H1 (cell line): ENCODE measurements around the gene CXCL9. TPM values are rescaled to one million over a fixed set of nuclear protein-coding genes. Genes with fewer than 3 reads are reported as not detected.

Experiments
- CTCF ChIA-PET: fragments of 300-600 bp; sonication (Branson Sonifier 250); formaldehyde crosslinking; loops from one replicate; lab custom pipeline; 2021; ENCODE audit not compliant: partially characterized antibody; lab: Charles Lee
- POLR2A ChIA-PET: fragments of 300-600 bp; sonication (Branson Sonifier 250); formaldehyde crosslinking; loops from one replicate; lab custom pipeline; 2021; ENCODE audit warnings: inconsistent platforms; ENCODE audit not compliant: partially characterized antibody; lab: Charles Lee
- DNase-seq, 2 experiments: peaks; one replicate each; pipeline versions ENCODE4 v3.0.0 to v3.0.0-alpha.2; 2010 to 2022; ENCODE audit warnings: low spot score in 2 of 2, low read depth in 1 of 2, mixed read lengths in 1 of 2
- FAIRE-seq: peaks from 2 replicates; lab custom pipeline; 2011; peaks lifted over from hg19 to GRCh38; lab: Jason Lieb, UNC
- H2AFZ ChIP-seq: 2 replicates; pipeline ENCODE4 v1.8.1; 2012; ENCODE audit warnings: low read length, inconsistent platforms
- H2AK5ac ChIP-seq: 2 replicates; pipeline ENCODE4 v1.6.1; 2013; ENCODE audit warnings: low read depth, low read length
- H2BK120ac ChIP-seq: replicated peaks from 2 replicates; pipeline ENCODE3; 2013; ENCODE audit warnings: low read depth, low read length, inconsistent platforms
- H2BK12ac ChIP-seq: 2 replicates; pipeline ENCODE4 v1.6.1; 2013; ENCODE audit warnings: low read depth, low read length
- H2BK15ac ChIP-seq: 2 replicates; pipeline ENCODE4 v1.6.1; 2013; ENCODE audit warnings: low read length
- H2BK20ac ChIP-seq: 2 replicates; pipeline ENCODE4 v1.6.1; 2013; ENCODE audit warnings: low read length
- H2BK5ac ChIP-seq: 2 replicates; pipeline ENCODE4 v1.6.1; 2013; ENCODE audit warnings: low read depth, low read length
- H3K14ac ChIP-seq: 2 replicates; pipeline ENCODE4 v1.6.1; 2013; ENCODE audit warnings: inconsistent platforms; ENCODE audit not compliant: insufficient read length
- H3K18ac ChIP-seq: 2 replicates; pipeline ENCODE4 v1.6.1; 2013; ENCODE audit warnings: low read length; ENCODE audit errors: extremely low read depth
- H3K23ac ChIP-seq: 2 replicates; pipeline ENCODE4 v1.6.1; 2013; ENCODE audit warnings: inconsistent platforms; ENCODE audit not compliant: insufficient read length
- H3K23me2 ChIP-seq: 2 replicates; pipeline ENCODE4 v1.6.1; 2013; ENCODE audit warnings: low read depth, low read length
- H3K27ac ChIP-seq: 2 replicates; pipeline ENCODE4 v1.6.1; 2011; ENCODE audit warnings: low read depth, low read length, inconsistent platforms
- H3K27me3 ChIP-seq, 4 experiments: replicated peaks in 1 of 4; 1 replicate in 1 of 4; 2 replicates in 3 of 4; pipeline versions ENCODE4 v1.6.1 to v1.8.1; 2011 to 2013; ENCODE audit warnings: low read length in 3 of 4, mild to moderate bottlenecking in 3 of 4, inconsistent platforms in 2 of 4, mixed read lengths in 2 of 4, moderate library complexity in 1 of 4; ENCODE audit not compliant: control insufficient read depth in 3 of 4, insufficient read depth in 3 of 4; ENCODE audit errors: extremely low read depth in 1 of 4
- H3K36me3 ChIP-seq, 4 experiments: 2 replicates each; pipeline versions ENCODE4 v1.6.1 to v1.8.1; 2011 to 2013; ENCODE audit warnings: mild to moderate bottlenecking in 4 of 4, low read length in 3 of 4, moderate library complexity in 2 of 4, control low read depth in 1 of 4, inconsistent platforms in 1 of 4; ENCODE audit not compliant: insufficient read depth in 4 of 4, control insufficient read depth in 2 of 4
- H3K4ac ChIP-seq: replicated peaks from 2 replicates; pipeline ENCODE3; 2013; ENCODE audit warnings: low read length, low read depth, mixed read lengths, inconsistent platforms; ENCODE audit not compliant: insufficient read length
- H3K4me1 ChIP-seq, 4 experiments: replicated peaks in 1 of 4; 1 replicate in 1 of 4; 2 replicates in 3 of 4; pipeline versions ENCODE4 v1.6.1 to v1.8.1; 2011 to 2013; ENCODE audit warnings: low read length in 3 of 4, inconsistent platforms in 2 of 4, mixed read lengths in 1 of 4; ENCODE audit not compliant: insufficient read depth in 4 of 4, control insufficient read depth in 3 of 4
- H3K4me2 ChIP-seq, 2 experiments: 2 replicates each; pipeline versions ENCODE4 v1.6.1 to v1.8.1; 2011 to 2013; ENCODE audit warnings: low read depth in 2 of 2, low read length in 2 of 2, control low read depth in 1 of 2, inconsistent platforms in 1 of 2, mild to moderate bottlenecking in 1 of 2; ENCODE audit not compliant: insufficient read depth in 1 of 2
- H3K4me3 ChIP-seq, 4 experiments: fragments of 200-600, 300-600 bp in 1 of 4; sonication (generic), shearing (Covaris generic), sonication (Bioruptor Twin) in 1 of 4; 2 replicates each; pipeline versions ENCODE4 v1.5.1 to v1.8.1; 2011 to 2016; ENCODE audit warnings: low read length in 4 of 4, low read depth in 3 of 4, control low read depth in 2 of 4, inconsistent platforms in 2 of 4, mild to moderate bottlenecking in 2 of 4, mixed read lengths in 1 of 4, moderate library complexity in 1 of 4; ENCODE audit not compliant: insufficient read depth in 2 of 4; ENCODE audit errors: extremely low read depth in 1 of 4
- H3K56ac ChIP-seq: replicated peaks from 2 replicates; pipeline ENCODE3; 2013; ENCODE audit warnings: low read depth, mild to moderate bottlenecking, mixed read lengths, low read length, inconsistent platforms; ENCODE audit not compliant: insufficient read length
- H3K79me1 ChIP-seq: 2 replicates; pipeline ENCODE4 v1.6.1; 2013; ENCODE audit warnings: low read depth, low read length, control low read depth
- H3K79me2 ChIP-seq, 2 experiments: 2 replicates each; pipeline versions ENCODE4 v1.6.1 to v1.8.1; 2012 to 2013; ENCODE audit warnings: low read length in 2 of 2, mild to moderate bottlenecking in 2 of 2, inconsistent platforms in 1 of 2; ENCODE audit not compliant: insufficient read depth in 2 of 2, control insufficient read depth in 1 of 2
- H3K9ac ChIP-seq, 4 experiments: replicated peaks in 1 of 4; 1 replicate in 1 of 4; 2 replicates in 3 of 4; pipeline versions ENCODE4 v1.6.1 to v1.8.1; 2011 to 2013; ENCODE audit warnings: low read depth in 3 of 4, low read length in 3 of 4, control low read depth in 2 of 4, mild to moderate bottlenecking in 2 of 4, moderate library complexity in 2 of 4, inconsistent platforms in 1 of 4; ENCODE audit errors: extremely low read depth in 1 of 4
- H3K9me3 ChIP-seq, 2 experiments: 2 replicates each; pipeline versions ENCODE4 v1.6.1 to v1.8.1; 2012 to 2013; ENCODE audit warnings: mild to moderate bottlenecking in 2 of 2, moderate library complexity in 2 of 2, control low read depth in 1 of 2, inconsistent platforms in 1 of 2, low read depth in 1 of 2, low read length in 1 of 2, mixed read lengths in 1 of 2; ENCODE audit not compliant: insufficient read depth in 2 of 2
- H4K20me1 ChIP-seq, 2 experiments: replicated peaks in 1 of 2; 2 replicates each; pipeline versions ENCODE3 to v1.8.1; 2011 to 2013; ENCODE audit warnings: inconsistent platforms in 2 of 2, low read length in 2 of 2, mild to moderate bottlenecking in 1 of 2; ENCODE audit not compliant: insufficient read depth in 2 of 2, control insufficient read depth in 1 of 2
- H4K5ac ChIP-seq: 2 replicates; pipeline ENCODE4 v1.6.1; 2013; ENCODE audit warnings: low read length, low read depth, mixed read lengths, inconsistent platforms; ENCODE audit not compliant: insufficient read length
- H4K8ac ChIP-seq: 2 replicates; pipeline ENCODE4 v1.8.0; 2013; ENCODE audit warnings: mild to moderate bottlenecking, moderate library complexity, low read length, inconsistent platforms; ENCODE audit not compliant: insufficient read depth; ENCODE audit errors: extremely low read depth
- H4K91ac ChIP-seq: replicated peaks from 2 replicates; pipeline ENCODE3; 2013; ENCODE audit warnings: low read length, mixed read lengths, inconsistent platforms; ENCODE audit not compliant: insufficient read length
- CREB1 ChIP-seq: IDR thresholded peaks from 2 replicates; pipeline ENCODE4 v1.6.1; 2012; ENCODE audit warnings: inconsistent platforms
- GABPA ChIP-seq: IDR thresholded peaks from 2 replicates; pipeline ENCODE4 v1.6.1; 2011; ENCODE audit warnings: mild to moderate bottlenecking, low read length, moderate library complexity, borderline replicate concordance; ENCODE audit not compliant: insufficient read depth
- RNF2 ChIP-seq: fragments of 200-900, 300-1000 bp; sonication (generic); IDR thresholded peaks from 2 replicates; pipeline ENCODE4 v1.7.1; 2016; ENCODE audit warnings: borderline replicate concordance, low read depth, mild to moderate bottlenecking, antibody characterized with exemption, low read length; ENCODE audit not compliant: poor library complexity, severe bottlenecking; ENCODE audit errors: missing control alignments
- SIX5 ChIP-seq: IDR thresholded peaks from 2 replicates; pipeline ENCODE4 v1.6.1; 2011; ENCODE audit warnings: mild to moderate bottlenecking, low read depth, low read length
- WGBS, 2 experiments: shearing (Covaris generic) in 1 of 2; methylation state at CpG; one replicate each; pipeline versions ENCODE4 v1.1.6 to v1.1.7; 2013 to 2015; ENCODE audit warnings: low lambda C conversion rate in 2 of 2, mixed read lengths in 2 of 2, inconsistent platforms in 1 of 2, low coverage in 1 of 2, missing lambda C conversion rate in 1 of 2; ENCODE audit not compliant: insufficient replicate concordance in 2 of 2, insufficient coverage in 1 of 2, insufficient read length in 1 of 2; ENCODE audit errors: extremely low coverage in 1 of 2, missing lambda C conversion rate in 1 of 2; 5-methylcytosine and 5-hydroxymethylcytosine counted together
- polyA plus RNA-seq, 7 experiments: library from polyadenylated mRNA; depleted of rRNA in 3 of 7; stranded (reverse) in 5 of 7; unstranded in 2 of 7; fragments of >200 nt in 5 of 7; fragments of 200-250 nt in 2 of 7; gene quantifications; 1 replicate in 5 of 7; 2 replicates in 1 of 7; 4 replicates in 1 of 7; pipeline versions ENCODE4 v1.2.1 to v1.2.3, GENCODE V29; 2011 to 2013; ENCODE audit warnings: missing spikeins in 2 of 7, mixed read lengths in 2 of 7
- total RNA-seq: library from RNA; stranded (reverse); fragmentation: NEBNext Ultra II Directional; extraction: Animal tissue kit (Norgen Biotek cat#: 25700); gene quantifications from 2 replicates; pipeline ENCODE4 v1.2.1, GENCODE V29; 2021

The CXCL9 gene
- total and polyA plus RNA-seq, 2 of the 8 experiments (the other 6 are each of a cell fraction or from before 2014, with no cell fraction given): not detected

GRCh38 chr4:75997946-75998345, 9.4 kb downstream of the CXCL9 start:
- no peak overlapping the region for H4K8ac ChIP-seq
- H3K79me2 ChIP-seq: no peaks in the 10 kb centered on the region
- no peak overlapping the region for H2BK15ac ChIP-seq
- no peak overlapping the region for H3K4me3 ChIP-seq
- H4K91ac ChIP-seq: no peak overlapping the region
- no peak overlapping the region for H2AFZ ChIP-seq
- POLR2A ChIA-PET: no interaction called here
- CTCF ChIA-PET: interaction anchor here (2.7 to 7.2 kb wide), 4 partner anchors 56 to 91 kb away, joined by 25 to 89 read pairs (median 58); no protein-coding TSS in a partner anchor
- H3K36me3 ChIP-seq: no peaks in the 10 kb centered on the region
- no peak overlapping the region for H2AK5ac ChIP-seq
- H2BK12ac ChIP-seq: no peak overlapping the region
- no peak overlapping the region for H3K14ac ChIP-seq
- H2BK120ac ChIP-seq: no peak overlapping the region
- H2BK5ac ChIP-seq: no peak overlapping the region
- no peak overlapping the region for H3K9ac ChIP-seq
- H3K4me2 ChIP-seq: no peak overlapping the region
- no peak overlapping the region for H3K4ac ChIP-seq
- no peaks in the 10 kb centered on the region for H3K9me3 ChIP-seq
- no peaks in the 10 kb centered on the region for H3K27me3 ChIP-seq
- H3K4me1 ChIP-seq: no peaks in the 10 kb centered on the region
- DNase-seq (no peak), FAIRE-seq (no peak)
- no peak overlapping the region for H4K5ac ChIP-seq
- H3K56ac ChIP-seq: no peak overlapping the region
- no peaks in the 10 kb centered on the region for H4K20me1 ChIP-seq
- H3K18ac ChIP-seq: no peak overlapping the region
- 90% methylated on average over 2 of the region's 2 CpGs; no CpG with 5 or more reads in 1 of the 2 experiments for WGBS, 2 experiments
- H3K27ac ChIP-seq: no peak overlapping the region
- no peaks in the 10 kb centered on the region for H3K23me2 ChIP-seq
- no peak overlapping the region for H2BK20ac ChIP-seq
- H3K23ac ChIP-seq: no peak overlapping the region
- no peaks in the 10 kb centered on the region for H3K79me1 ChIP-seq
- TF ChIP-seq SIX5 (no peak), CREB1 (no peak), RNF2 (no peak), GABPA (no peak)
